Panc1 (cell line): ENCODE measurements around the gene MTHFR. TPM values are rescaled to one million over a fixed set of nuclear protein-coding genes. Genes with fewer than 3 reads are reported as not detected.
A peak's percentile ranks its signal among the peaks of the same experiment; 100 is the strongest.
"Not testable (repeated sequence)": the region's sequence is repeated elsewhere in the genome, so short reads cannot be mapped to it uniquely, and the experiment has no call there.

Source experiments
- ATAC-seq: fragments of 200-7000 bp; cut with Tn5 transposase; 2 replicates; pipeline ENCODE4 v1.9.1; 2020; ENCODE audit warnings: mild to moderate bottlenecking, moderate library complexity
- BruUV-seq: library from RNA; stranded (reverse); fragments of 400-500 nt; replicated peaks from 2 replicates; lab custom pipeline; 2021; lab: Mats Ljungman, UMichigan
- CTCF ChIA-PET: fragments of 300-600 bp; sonication (Branson Sonifier 250); formaldehyde crosslinking; loops from one replicate; lab custom pipeline; 2022; ENCODE audit warnings: antibody characterized with exemption; lab: Charles Lee
- POLR2A ChIA-PET: fragments of 300-600 bp; sonication (Branson Sonifier 250); formaldehyde crosslinking; loops from one replicate; lab custom pipeline; 2022; ENCODE audit warnings: antibody characterized with exemption; lab: Charles Lee
- DNase-seq: peaks from one replicate; pipeline ENCODE4 v3.0.0-alpha.2; 2010; ENCODE audit warnings: low read depth, low spot score
- H3K27ac ChIP-seq: 2 replicates; pipeline ENCODE4 v1.5.1; 2011; ENCODE audit warnings: mild to moderate bottlenecking, low read length, inconsistent platforms
- H3K27me3 ChIP-seq: fragments of 200-500 bp; sonication (Bioruptor generic); 2 replicates; pipeline ENCODE4 v1.6.0; 2014; ENCODE audit warnings: low read length, inconsistent platforms; ENCODE audit not compliant: control insufficient read depth, insufficient read depth
- H3K36me3 ChIP-seq: fragments of 200-500 bp; sonication (Bioruptor generic); 2 replicates; pipeline ENCODE4 v1.5.1; 2014; ENCODE audit warnings: inconsistent platforms, mild to moderate bottlenecking, low read length, moderate library complexity; ENCODE audit not compliant: control insufficient read depth, insufficient read depth
- H3K4me1 ChIP-seq: 2 replicates; pipeline ENCODE4 v1.5.1; 2011; ENCODE audit warnings: inconsistent platforms, mild to moderate bottlenecking, low read length, moderate library complexity; ENCODE audit not compliant: control insufficient read depth, insufficient read depth
- H3K4me3 ChIP-seq, 2 experiments: 2 replicates each; pipeline ENCODE4 v1.5.1; 2011 to 2012; ENCODE audit warnings: low read depth in 2 of 2, low read length in 2 of 2, mild to moderate bottlenecking in 2 of 2, inconsistent platforms in 1 of 2, moderate library complexity in 1 of 2
- H3K9me3 ChIP-seq: fragments of 200-500 bp; sonication (Bioruptor generic); 2 replicates; pipeline ENCODE4 v1.5.1; 2014; ENCODE audit warnings: low read depth, mild to moderate bottlenecking, inconsistent platforms, low read length, moderate library complexity; ENCODE audit not compliant: control insufficient read depth, insufficient read depth
- POLR2AphosphoS5 ChIP-seq: IDR thresholded peaks from 2 replicates; pipeline ENCODE4 v1.6.1; 2012; ENCODE audit warnings: mild to moderate bottlenecking, low read depth, low read length, moderate library complexity
- SIN3A ChIP-seq: IDR thresholded peaks from 2 replicates; pipeline ENCODE4 v1.6.1; 2012; ENCODE audit warnings: low read depth, mild to moderate bottlenecking, low read length, moderate library complexity, borderline replicate concordance; ENCODE audit not compliant: insufficient read depth
- TCF7L2 ChIP-seq: IDR thresholded peaks from 2 replicates; pipeline ENCODE4 v1.6.1; 2011; ENCODE audit warnings: mild to moderate bottlenecking, low read depth, low read length, inconsistent platforms
- in situ Hi-C: cut with HindIII; loops from 2 replicates; pipeline ENCODE4 v1.10.0; 2016; ENCODE audit warnings: low sequenced_read_pairs, low pct_unique_long_range_greater_than_20kb
- intact Hi-C: fragments of 100-400 bp; cut with micrococcal nuclease; formaldehyde crosslinking; loops from one replicate; pipeline ENCODE4 v1.10.0; 2022; ENCODE audit not compliant: unreplicated experiment
- total RNA-seq: library from RNA; stranded (reverse); gene quantifications from one replicate; pipeline ENCODE4 v1.2.1, GENCODE V29; 2021; ENCODE audit not compliant: unreplicated experiment
- TF ChIP-seq, protein P1 (sequence below), 2 experiments: IDR thresholded peaks; 2 replicates each; pipeline ENCODE4 v1.6.1; 2011 to 2012; ENCODE audit warnings: low read depth in 2 of 2, control low read depth in 1 of 2, low read length in 1 of 2, mild to moderate bottlenecking in 1 of 2, moderate library complexity in 1 of 2; ENCODE audit not compliant: insufficient read depth in 1 of 2
- TF ChIP-seq, protein P2 (sequence below): fragments of 450-650 bp; IDR thresholded peaks from 2 replicates; pipeline ENCODE4 v1.5.1; 2017; ENCODE audit warnings: mild to moderate bottlenecking

The MTHFR gene
- total RNA-seq, 1 experiment from 2014 or later, result 37.4 TPM

- Histone ChIP-seq H3K9me3 (no peaks in the 10 kb centered on the region), H3K27ac (peak overlapping the region; percentile 97), H3K4me3 (peak overlapping the region; percentile 74 to 93), H3K4me1 (peaks cover 41% of the 10 kb centered on the region), H3K27me3 (no peaks in the 10 kb centered on the region), H3K36me3 (peaks cover 3% of the 10 kb centered on the region)
- ChIA-PET CTCF (interaction anchor here (0.6 kb wide), 1 partner anchor 90 kb away, joined by 8 read pairs; no protein-coding TSS in a partner anchor), POLR2A (interaction anchor here (0.7 to 1.9 kb wide), 3 partner anchors 15 to 103 kb away, joined by 3 to 9 read pairs (median 7); no protein-coding TSS in a partner anchor)
- BruUV-seq, result no TSS peak
- 0 out of 2 replicates have a peak, but pooled peaks have one; percentile 67 for TF ChIP-seq SIN3A
- TF ChIP-seq, protein P1, sequence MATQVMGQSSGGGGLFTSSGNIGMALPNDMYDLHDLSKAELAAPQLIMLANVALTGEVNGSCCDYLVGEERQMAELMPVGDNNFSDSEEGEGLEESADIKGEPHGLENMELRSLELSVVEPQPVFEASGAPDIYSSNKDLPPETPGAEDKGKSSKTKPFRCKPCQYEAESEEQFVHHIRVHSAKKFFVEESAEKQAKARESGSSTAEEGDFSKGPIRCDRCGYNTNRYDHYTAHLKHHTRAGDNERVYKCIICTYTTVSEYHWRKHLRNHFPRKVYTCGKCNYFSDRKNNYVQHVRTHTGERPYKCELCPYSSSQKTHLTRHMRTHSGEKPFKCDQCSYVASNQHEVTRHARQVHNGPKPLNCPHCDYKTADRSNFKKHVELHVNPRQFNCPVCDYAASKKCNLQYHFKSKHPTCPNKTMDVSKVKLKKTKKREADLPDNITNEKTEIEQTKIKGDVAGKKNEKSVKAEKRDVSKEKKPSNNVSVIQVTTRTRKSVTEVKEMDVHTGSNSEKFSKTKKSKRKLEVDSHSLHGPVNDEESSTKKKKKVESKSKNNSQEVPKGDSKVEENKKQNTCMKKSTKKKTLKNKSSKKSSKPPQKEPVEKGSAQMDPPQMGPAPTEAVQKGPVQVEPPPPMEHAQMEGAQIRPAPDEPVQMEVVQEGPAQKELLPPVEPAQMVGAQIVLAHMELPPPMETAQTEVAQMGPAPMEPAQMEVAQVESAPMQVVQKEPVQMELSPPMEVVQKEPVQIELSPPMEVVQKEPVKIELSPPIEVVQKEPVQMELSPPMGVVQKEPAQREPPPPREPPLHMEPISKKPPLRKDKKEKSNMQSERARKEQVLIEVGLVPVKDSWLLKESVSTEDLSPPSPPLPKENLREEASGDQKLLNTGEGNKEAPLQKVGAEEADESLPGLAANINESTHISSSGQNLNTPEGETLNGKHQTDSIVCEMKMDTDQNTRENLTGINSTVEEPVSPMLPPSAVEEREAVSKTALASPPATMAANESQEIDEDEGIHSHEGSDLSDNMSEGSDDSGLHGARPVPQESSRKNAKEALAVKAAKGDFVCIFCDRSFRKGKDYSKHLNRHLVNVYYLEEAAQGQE (IDR thresholded peaks at IDR 0.05; ENCODE audit: insufficient read depth in 1 of 2, low read depth in 2 of 2, low read length in 1 of 2), result no peak
- intact Hi-C loops, result no loop called here
- in situ Hi-C loops, result no loop called here
- ATAC-seq, result peak; percentile 78
- DNase-seq, result peak; percentile 22
Observed at GRCh38 chr1:11806307-11806936, 658 bp upstream of the MTHFR start.

- ChIA-PET POLR2A (interaction anchor here (1.0 kb wide), 1 partner anchor 103 kb away, joined by 5 read pairs; no protein-coding TSS in a partner anchor), CTCF (no interaction called here)
- intact Hi-C loops (no loop called here), in situ Hi-C loops (no loop called here)
- H3K27ac ChIP-seq, result peak overlapping the region; percentile 94
- peak overlapping the region; percentile 74 to 93 for H3K4me3 ChIP-seq
- ATAC-seq, result no peak
- no TSS peak for BruUV-seq
- DNase-seq, result no peak
- H3K27me3 ChIP-seq, result no peaks in the 10 kb centered on the region
- H3K4me1 ChIP-seq, result peaks cover 41% of the 10 kb centered on the region
- H3K36me3 ChIP-seq, result peaks cover 3% of the 10 kb centered on the region
- no peaks in the 10 kb centered on the region for H3K9me3 ChIP-seq
- TF ChIP-seq POLR2AphosphoS5, result no peak
- TF ChIP-seq, protein P2, sequence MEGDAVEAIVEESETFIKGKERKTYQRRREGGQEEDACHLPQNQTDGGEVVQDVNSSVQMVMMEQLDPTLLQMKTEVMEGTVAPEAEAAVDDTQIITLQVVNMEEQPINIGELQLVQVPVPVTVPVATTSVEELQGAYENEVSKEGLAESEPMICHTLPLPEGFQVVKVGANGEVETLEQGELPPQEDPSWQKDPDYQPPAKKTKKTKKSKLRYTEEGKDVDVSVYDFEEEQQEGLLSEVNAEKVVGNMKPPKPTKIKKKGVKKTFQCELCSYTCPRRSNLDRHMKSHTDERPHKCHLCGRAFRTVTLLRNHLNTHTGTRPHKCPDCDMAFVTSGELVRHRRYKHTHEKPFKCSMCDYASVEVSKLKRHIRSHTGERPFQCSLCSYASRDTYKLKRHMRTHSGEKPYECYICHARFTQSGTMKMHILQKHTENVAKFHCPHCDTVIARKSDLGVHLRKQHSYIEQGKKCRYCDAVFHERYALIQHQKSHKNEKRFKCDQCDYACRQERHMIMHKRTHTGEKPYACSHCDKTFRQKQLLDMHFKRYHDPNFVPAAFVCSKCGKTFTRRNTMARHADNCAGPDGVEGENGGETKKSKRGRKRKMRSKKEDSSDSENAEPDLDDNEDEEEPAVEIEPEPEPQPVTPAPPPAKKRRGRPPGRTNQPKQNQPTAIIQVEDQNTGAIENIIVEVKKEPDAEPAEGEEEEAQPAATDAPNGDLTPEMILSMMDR, result no peak
- no peak for TF ChIP-seq SIN3A
- no peak for TF ChIP-seq TCF7L2
- TF ChIP-seq, protein P1 (IDR thresholded peaks at IDR 0.05; ENCODE audit: insufficient read depth in 1 of 2, low read depth in 2 of 2, low read length in 1 of 2), result no peak
Observed at GRCh38 chr1:11804666-11805421, 920 bp downstream of the MTHFR start.

GRCh38 chr1:11803924-11804665 is 1.7 kb downstream of the MTHFR start:
- ATAC-seq, in situ Hi-C loops, H3K27me3 ChIP-seq, H3K36me3 ChIP-seq, DNase-seq, H3K9me3 ChIP-seq, intact Hi-C loops: not testable (repeated sequence)
- BruUV-seq, result TSS peak; percentile 83
- ChIA-PET CTCF (interaction anchor here (0.9 kb wide), 1 partner anchor 19 kb away, joined by 3 read pairs; no protein-coding TSS in a partner anchor), POLR2A (interaction anchor here (1.0 kb wide), 1 partner anchor 104 kb away, joined by 5 read pairs; no protein-coding TSS in a partner anchor)
- Histone ChIP-seq H3K4me1 (peaks cover 41% of the 10 kb centered on the region), H3K27ac (peak overlapping the region; percentile 94), H3K4me3 (peak overlapping the region; percentile 74 to 93)
